Mesendoderm (in vitro differentiated cells): ENCODE results near the gene EVPL.

Source experiments
- DNase-seq: peaks from one replicate; pipeline ENCODE4 v3.0.0; 2013
- H2AK5ac ChIP-seq: 2 replicates; pipeline ENCODE4 v1.6.1; 2013; ENCODE audit warnings: low read length, inconsistent platforms
- H2BK120ac ChIP-seq: 2 replicates; pipeline ENCODE4 v1.6.1; 2013; ENCODE audit warnings: low read depth, mild to moderate bottlenecking, low read length, moderate library complexity, mixed read lengths
- H2BK15ac ChIP-seq: replicated peaks from 2 replicates; pipeline ENCODE4 v1.6.1; 2013; ENCODE audit warnings: low read depth, mild to moderate bottlenecking, moderate library complexity
- H2BK5ac ChIP-seq: 2 replicates; pipeline ENCODE4 v1.6.1; 2013; ENCODE audit warnings: low read length, inconsistent platforms
- H3K18ac ChIP-seq: 2 replicates; pipeline ENCODE4 v1.6.1; 2013; ENCODE audit warnings: mild to moderate bottlenecking, low read length, mixed read lengths
- H3K23ac ChIP-seq: one replicate; pipeline ENCODE4 v1.6.1; 2013; ENCODE audit warnings: low read length
- H3K27ac ChIP-seq: 2 replicates; pipeline ENCODE4 v1.5.1; 2013; ENCODE audit warnings: low read depth, mild to moderate bottlenecking, inconsistent platforms, low read length, moderate library complexity
- H3K27me3 ChIP-seq: 2 replicates; pipeline ENCODE4 v1.6.1; 2013; ENCODE audit warnings: low read length, control low read depth, mild to moderate bottlenecking, inconsistent platforms; ENCODE audit not compliant: insufficient read depth, poor library complexity
- H3K36me3 ChIP-seq: 2 replicates; pipeline ENCODE4 v1.6.1; 2013; ENCODE audit warnings: low read length, inconsistent platforms; ENCODE audit not compliant: control insufficient read depth, insufficient read depth
- H3K4ac ChIP-seq: one replicate; pipeline ENCODE4 v1.6.1; 2013; ENCODE audit warnings: low read depth, mild to moderate bottlenecking, low read length, moderate library complexity
- H3K4me1 ChIP-seq: 2 replicates; pipeline ENCODE4 v1.6.1; 2013; ENCODE audit warnings: low read depth, low read length, inconsistent platforms; ENCODE audit not compliant: control insufficient read depth
- H3K4me2 ChIP-seq: 2 replicates; pipeline ENCODE4 v1.6.1; 2013; ENCODE audit warnings: low read length
- H3K4me3 ChIP-seq: 2 replicates; pipeline ENCODE4 v1.5.1; 2013; ENCODE audit warnings: mild to moderate bottlenecking, low read length
- H3K56ac ChIP-seq: one replicate; pipeline ENCODE4 v1.6.1; 2013; ENCODE audit warnings: low read length
- H3K79me1 ChIP-seq: 2 replicates; pipeline ENCODE4 v1.6.1; 2013; ENCODE audit warnings: low read length, inconsistent platforms
- H3K79me2 ChIP-seq: 2 replicates; pipeline ENCODE4 v1.6.1; 2013; ENCODE audit warnings: mild to moderate bottlenecking, low read length; ENCODE audit not compliant: control insufficient read depth, insufficient read depth
- H3K9ac ChIP-seq: 2 replicates; pipeline ENCODE4 v1.6.1; 2013; ENCODE audit warnings: low read length, inconsistent platforms
- H4K5ac ChIP-seq: one replicate; pipeline ENCODE4 v1.6.1; 2013; ENCODE audit warnings: low read length
- H4K8ac ChIP-seq: one replicate; pipeline ENCODE4 v1.6.1; 2013; ENCODE audit warnings: low read depth, mild to moderate bottlenecking, control low read depth, low read length, moderate library complexity
- WGBS: extraction: QIAGEN DNeasy Blood & Tissue Kit; methylation state at CpG from one replicate; pipeline ENCODE4 v1.1.7; 2013; ENCODE audit warnings: low lambda C conversion rate, missing lambda C conversion rate; ENCODE audit not compliant: insufficient coverage; ENCODE audit errors: extremely low coverage; 5-methylcytosine and 5-hydroxymethylcytosine counted together

The EVPL gene

DNA sequence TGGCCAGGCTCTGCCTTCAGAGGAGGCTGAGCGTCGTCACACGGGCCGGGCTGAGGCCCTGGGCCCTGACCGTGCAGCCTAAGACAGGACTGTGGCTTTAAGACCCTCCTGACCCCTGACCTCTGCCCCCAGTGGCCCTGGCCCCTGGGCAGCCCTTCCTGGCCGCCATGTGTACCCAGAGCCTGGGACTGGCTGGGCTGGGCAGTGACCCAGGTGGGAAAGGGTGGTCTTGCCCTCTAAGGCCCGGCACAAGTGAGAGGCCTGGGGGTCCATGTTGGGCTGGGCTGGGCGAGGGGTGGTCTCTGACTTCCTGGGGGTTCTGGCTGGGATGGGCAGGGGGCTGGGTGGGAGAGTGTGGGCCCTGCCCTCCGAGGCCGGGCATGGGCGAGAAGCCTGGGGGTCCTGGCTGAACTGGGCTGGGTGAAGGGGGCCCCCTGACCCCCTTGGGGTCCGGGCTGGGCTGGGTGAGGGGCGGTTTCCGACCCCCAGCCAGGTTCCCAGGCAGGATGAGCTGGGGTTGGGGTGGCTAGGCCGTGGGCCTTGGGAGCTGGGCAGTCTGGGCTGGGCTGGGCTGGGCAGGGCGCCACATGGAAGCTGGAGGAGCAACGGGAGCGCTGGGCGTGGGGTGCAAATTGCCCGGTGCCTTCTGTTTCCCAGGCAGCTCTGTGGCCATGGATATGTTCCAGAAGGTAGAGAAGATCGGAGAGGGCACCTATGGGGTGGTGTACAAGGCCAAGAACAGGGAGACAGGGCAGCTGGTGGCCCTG lies 26.2 kb downstream of the EVPL start, which contains the start of gene CDK3:
CDK3 (plus strand) TSS at position 101 of the 767 bp plus-strand sequence; CDS start at position 672, 571 bp downstream.
- H3K79me2 ChIP-seq, result no peaks in the 10 kb centered on the region
- H4K8ac ChIP-seq, result no peak within 1 kb of the TSS
- H3K79me1 ChIP-seq, result no peaks in the 10 kb centered on the region
- peak within 1 kb of the TSS; percentile 18 for H3K9ac ChIP-seq
- H3K4me1 ChIP-seq, result no peaks in the 10 kb centered on the region
- no peak for DNase-seq
- H2AK5ac ChIP-seq, result peak within 1 kb of the TSS; percentile 83
- no peak within 1 kb of the TSS for H3K23ac ChIP-seq
- H3K18ac ChIP-seq, result peak within 1 kb of the TSS; percentile 62
- H3K4ac ChIP-seq, result peak within 1 kb of the TSS; percentile 38
- H2BK120ac ChIP-seq, result no peak within 1 kb of the TSS
- H3K4me2 ChIP-seq, result no peak within 1 kb of the TSS
- H3K27me3 ChIP-seq, result no peaks in the 10 kb centered on the region
- peak within 1 kb of the TSS; percentile 28 for H3K56ac ChIP-seq
- H3K27ac ChIP-seq, result no peak within 1 kb of the TSS
- WGBS, result no CpG with 5 or more reads among the region's 21 CpGs
- peaks cover 4% of the 10 kb centered on the region for H3K36me3 ChIP-seq
- no peak within 1 kb of the TSS for H2BK15ac ChIP-seq
- no peak within 1 kb of the TSS for H3K4me3 ChIP-seq
- H2BK5ac ChIP-seq, result peak within 1 kb of the TSS; percentile 34
- no peak within 1 kb of the TSS for H4K5ac ChIP-seq

DNA sequence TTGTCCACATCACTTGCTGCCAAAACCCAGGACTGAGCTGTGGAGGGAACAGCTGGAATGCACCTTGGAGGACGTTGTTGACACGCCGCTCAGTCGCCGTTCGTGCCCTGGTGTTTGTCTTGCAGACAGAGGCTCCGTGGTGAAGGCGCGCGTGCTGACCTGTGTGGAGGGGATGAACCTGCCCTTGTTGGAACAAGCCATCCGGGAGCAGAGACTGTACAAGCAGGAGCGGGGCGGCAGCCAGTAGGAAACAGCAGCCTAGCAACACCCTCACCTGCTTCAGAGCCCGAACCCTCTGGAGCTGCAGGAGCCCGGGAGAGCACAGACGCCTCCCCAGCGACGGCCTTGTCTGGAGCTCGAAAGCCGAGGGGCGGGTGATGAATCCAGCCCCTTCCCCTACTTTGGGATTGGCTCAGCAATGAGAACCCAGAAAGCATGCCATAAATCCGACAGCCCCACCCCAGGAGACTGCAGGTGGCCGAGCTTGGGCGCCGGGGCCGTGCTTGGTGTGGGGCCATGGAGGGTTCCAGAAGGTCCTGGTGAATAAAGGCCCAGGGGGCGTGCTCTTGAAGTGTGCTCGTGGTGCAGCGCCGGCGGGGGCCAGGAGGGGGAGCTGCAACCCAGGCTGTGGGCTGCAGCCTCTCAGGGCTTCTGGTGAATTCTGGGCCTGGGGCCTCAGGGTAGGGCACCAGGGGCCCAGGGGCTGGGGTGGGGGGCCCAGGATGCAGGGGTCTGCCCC lies 26.9 kb downstream of the EVPL start:
- Histone ChIP-seq H3K4me3 (no peak overlapping the region), H3K9ac (peak overlapping the region; percentile 18), H3K23ac (no peak overlapping the region), H3K4ac (peak overlapping the region; percentile 38), H3K4me1 (no peaks in the 10 kb centered on the region), H3K27me3 (no peaks in the 10 kb centered on the region), H3K27ac (no peak overlapping the region), H3K79me1 (no peaks in the 10 kb centered on the region), H3K18ac (peak overlapping the region; percentile 62), H3K79me2 (no peaks in the 10 kb centered on the region), H2AK5ac (peak overlapping the region; percentile 57), H2BK120ac (no peak overlapping the region), H3K36me3 (peaks cover 2% of the 10 kb centered on the region), H2BK5ac (peak overlapping the region; percentile 34), H3K56ac (peak overlapping the region; percentile 28), H2BK15ac (no peak overlapping the region), H4K8ac (no peak overlapping the region), H3K4me2 (no peak overlapping the region), H4K5ac (no peak overlapping the region)
- peak; percentile 85 for DNase-seq
- WGBS, result no CpG with 5 or more reads among the region's 31 CpGs

DNA sequence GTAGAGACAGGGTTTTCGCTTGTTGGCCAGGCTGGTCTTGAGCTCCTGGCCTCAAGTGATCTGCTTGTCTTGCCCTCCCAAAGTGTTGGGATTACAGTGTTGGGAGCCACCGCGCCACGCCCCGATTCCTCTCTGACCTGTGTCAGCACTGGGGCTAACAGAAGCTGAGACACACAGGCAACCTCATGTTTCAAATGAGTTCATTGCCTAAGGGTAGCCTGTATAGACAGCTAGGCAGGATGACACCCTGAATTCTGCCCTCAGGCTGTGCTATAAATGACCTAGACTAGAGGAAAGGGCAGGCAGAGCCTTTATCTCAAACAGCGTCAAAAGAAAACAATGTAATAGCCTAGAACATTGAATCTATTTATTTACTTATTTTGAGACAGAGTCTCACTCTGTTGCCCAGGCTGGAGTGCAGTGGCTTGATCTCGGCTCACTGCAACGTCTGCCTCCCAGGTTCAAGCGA lies 28.7 kb downstream of the EVPL start:
- no peak overlapping the region for H3K9ac ChIP-seq
- no peak overlapping the region for H3K4me2 ChIP-seq
- no peak overlapping the region for H4K8ac ChIP-seq
- H3K27me3 ChIP-seq, result no peaks in the 10 kb centered on the region
- no peaks in the 10 kb centered on the region for H3K79me2 ChIP-seq
- H2AK5ac ChIP-seq, result no peak overlapping the region
- no peak overlapping the region for H3K4ac ChIP-seq
- H3K36me3 ChIP-seq, result peaks cover 2% of the 10 kb centered on the region
- H3K4me1 ChIP-seq, result no peaks in the 10 kb centered on the region
- H3K18ac ChIP-seq, result no peak overlapping the region
- H3K79me1 ChIP-seq, result no peaks in the 10 kb centered on the region
- DNase-seq, result peak; percentile 40
- no peak overlapping the region for H2BK120ac ChIP-seq
- no peak overlapping the region for H3K27ac ChIP-seq
- H2BK15ac ChIP-seq, result no peak overlapping the region
- H3K56ac ChIP-seq, result peak overlapping the region; percentile 2
- H4K5ac ChIP-seq, result no peak overlapping the region
- no CpG with 5 or more reads among the region's 9 CpGs for WGBS
- no peak overlapping the region for H2BK5ac ChIP-seq
- peak overlapping the region; percentile 45 for H3K23ac ChIP-seq
- H3K4me3 ChIP-seq, result no peak overlapping the region

DNA sequence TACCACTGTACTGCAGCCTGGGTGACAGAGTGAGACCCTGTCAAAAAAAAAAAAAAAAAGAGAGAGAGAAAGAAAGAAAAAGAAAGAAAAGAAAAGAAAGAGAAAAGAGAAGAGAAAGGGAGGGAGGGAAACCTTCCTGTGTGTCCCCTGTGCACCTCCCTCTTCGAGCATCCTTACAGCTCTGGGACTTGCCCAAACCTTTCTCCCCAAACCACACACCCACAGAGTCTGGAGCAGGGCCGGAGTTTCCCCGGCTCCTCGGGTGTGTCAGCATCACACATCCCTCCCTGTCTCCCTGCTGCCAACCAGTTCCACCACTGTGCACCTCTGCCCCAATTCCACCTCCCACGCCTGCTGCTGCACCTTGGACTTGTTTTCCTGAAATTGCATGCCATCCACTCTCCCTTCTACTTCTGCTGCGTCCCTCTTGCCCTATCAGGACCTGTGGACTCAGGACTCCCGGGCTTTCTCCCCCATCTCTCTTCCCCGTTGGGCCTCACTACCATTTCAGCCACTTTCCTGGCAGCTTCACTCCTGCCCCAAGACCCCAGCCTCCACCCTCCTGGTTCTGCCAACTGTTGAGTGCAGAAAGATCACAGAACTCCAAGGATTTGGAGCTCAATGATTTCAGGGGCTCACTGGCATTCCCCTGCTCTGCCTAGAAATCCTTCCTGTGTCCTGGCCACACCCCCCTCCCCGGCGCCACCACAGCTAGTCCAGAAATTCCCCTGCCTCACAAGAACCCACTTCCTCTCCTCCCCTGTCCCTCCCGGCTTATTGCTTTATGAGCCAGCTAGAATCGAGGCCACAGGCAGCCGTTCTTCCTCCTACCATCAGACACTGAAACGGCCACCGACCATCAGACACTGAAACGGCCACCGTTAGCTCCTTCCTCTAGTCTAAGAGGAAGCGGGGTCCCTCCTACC lies 30.2 kb downstream of the EVPL start:
- H3K56ac ChIP-seq, result peak overlapping the region; percentile 83
- H3K79me1 ChIP-seq, result no peaks in the 10 kb centered on the region
- no peak overlapping the region for H4K8ac ChIP-seq
- H2BK120ac ChIP-seq, result no peak overlapping the region
- H4K5ac ChIP-seq, result no peak overlapping the region
- H3K4ac ChIP-seq, result no peak overlapping the region
- no peak overlapping the region for H3K4me2 ChIP-seq
- no peak overlapping the region for H3K18ac ChIP-seq
- no peaks in the 10 kb centered on the region for H3K27me3 ChIP-seq
- no peak overlapping the region for H3K23ac ChIP-seq
- H2BK15ac ChIP-seq, result no peak overlapping the region
- no peaks in the 10 kb centered on the region for H3K36me3 ChIP-seq
- no peaks in the 10 kb centered on the region for H3K4me1 ChIP-seq
- no peak overlapping the region for H2AK5ac ChIP-seq
- peak; percentile 27 for DNase-seq
- no peak overlapping the region for H2BK5ac ChIP-seq
- H3K27ac ChIP-seq, result no peak overlapping the region
- H3K79me2 ChIP-seq, result no peaks in the 10 kb centered on the region
- H3K9ac ChIP-seq, result peak overlapping the region; percentile 8
- WGBS, result no CpG with 5 or more reads among the region's 18 CpGs
- H3K4me3 ChIP-seq, result no peak overlapping the region

DNA sequence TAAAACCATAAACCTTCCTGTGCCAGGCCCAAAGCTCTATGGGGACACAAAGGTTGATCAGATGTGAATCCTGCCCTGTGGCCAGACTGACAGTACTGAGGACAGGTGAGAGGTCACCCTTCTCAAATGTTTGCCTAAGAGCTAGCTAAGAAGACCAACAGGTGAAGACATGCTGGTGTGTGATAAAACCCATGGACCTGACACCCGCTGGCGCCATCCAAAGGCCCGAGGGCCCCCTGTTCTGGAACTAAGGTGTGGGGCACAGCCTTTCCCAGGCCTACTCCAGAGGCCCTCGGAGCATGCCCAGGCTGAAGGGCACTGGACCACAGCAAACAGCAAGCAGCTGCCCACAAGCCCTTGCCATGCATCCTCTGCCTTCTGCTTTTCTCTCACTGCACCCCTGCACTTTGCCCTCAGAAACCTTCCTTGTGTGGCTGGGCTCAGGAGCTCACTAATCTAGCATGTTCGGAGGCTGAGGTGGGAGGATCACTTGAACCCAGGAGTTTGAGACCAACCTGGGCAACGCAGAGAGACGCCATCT lies 31.7 kb downstream of the EVPL start:
- Histone ChIP-seq H3K4me3 (no peak overlapping the region), H3K27me3 (no peaks in the 10 kb centered on the region), H3K9ac (no peak overlapping the region), H4K5ac (no peak overlapping the region), H3K4me1 (no peaks in the 10 kb centered on the region), H3K79me2 (no peaks in the 10 kb centered on the region), H4K8ac (no peak overlapping the region), H2BK5ac (no peak overlapping the region), H3K27ac (no peak overlapping the region), H2BK120ac (no peak overlapping the region), H3K79me1 (no peaks in the 10 kb centered on the region), H3K18ac (no peak overlapping the region), H3K36me3 (peaks cover 3% of the 10 kb centered on the region), H2AK5ac (no peak overlapping the region), H3K4ac (no peak overlapping the region), H2BK15ac (no peak overlapping the region), H3K4me2 (no peak overlapping the region), H3K23ac (no peak overlapping the region), H3K56ac (no peak overlapping the region)
- no peak for DNase-seq
- no CpG with 5 or more reads among the region's 7 CpGs for WGBS
